Measurements from ENCODE around the gene KIF16B.

GRCh38 chr20:16611817-16612216 is 38.6 kb upstream of the KIF16B start:
- TF ChIP-seq, protein P1, sequence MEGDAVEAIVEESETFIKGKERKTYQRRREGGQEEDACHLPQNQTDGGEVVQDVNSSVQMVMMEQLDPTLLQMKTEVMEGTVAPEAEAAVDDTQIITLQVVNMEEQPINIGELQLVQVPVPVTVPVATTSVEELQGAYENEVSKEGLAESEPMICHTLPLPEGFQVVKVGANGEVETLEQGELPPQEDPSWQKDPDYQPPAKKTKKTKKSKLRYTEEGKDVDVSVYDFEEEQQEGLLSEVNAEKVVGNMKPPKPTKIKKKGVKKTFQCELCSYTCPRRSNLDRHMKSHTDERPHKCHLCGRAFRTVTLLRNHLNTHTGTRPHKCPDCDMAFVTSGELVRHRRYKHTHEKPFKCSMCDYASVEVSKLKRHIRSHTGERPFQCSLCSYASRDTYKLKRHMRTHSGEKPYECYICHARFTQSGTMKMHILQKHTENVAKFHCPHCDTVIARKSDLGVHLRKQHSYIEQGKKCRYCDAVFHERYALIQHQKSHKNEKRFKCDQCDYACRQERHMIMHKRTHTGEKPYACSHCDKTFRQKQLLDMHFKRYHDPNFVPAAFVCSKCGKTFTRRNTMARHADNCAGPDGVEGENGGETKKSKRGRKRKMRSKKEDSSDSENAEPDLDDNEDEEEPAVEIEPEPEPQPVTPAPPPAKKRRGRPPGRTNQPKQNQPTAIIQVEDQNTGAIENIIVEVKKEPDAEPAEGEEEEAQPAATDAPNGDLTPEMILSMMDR (IDR thresholded peaks at IDR 0.05): no peak
- TF ChIP-seq POLR2A (IDR thresholded peaks at IDR 0.05): no peak
- no peak for TF ChIP-seq EP300 (IDR thresholded peaks at IDR 0.05)
